HL-60 (cell line): ENCODE measurements around the gene EXOC8.

Source experiments
- DNase-seq, 2 experiments: peaks; one replicate each; pipeline ENCODE4 v3.0.0-alpha.2; 2010 to 2020; ENCODE audit warnings: low read depth in 1 of 2, low spot score in 1 of 2
- H3K27ac ChIP-seq: fragments of 250-450 bp; sonication (Bioruptor Pico); replicated peaks from 2 replicates; pipeline ENCODE4 v1.5.1; 2020; ENCODE audit warnings: mild to moderate bottlenecking, moderate library complexity
- H3K27me3 ChIP-seq: fragments of 250-450 bp; sonication (Bioruptor Pico); 2 replicates; pipeline ENCODE4 v1.5.1; 2021; ENCODE audit warnings: mild to moderate bottlenecking, moderate library complexity; ENCODE audit not compliant: insufficient read depth, poor library complexity, severe bottlenecking
- H3K4me3 ChIP-seq: replicated peaks from 2 replicates; pipeline ENCODE4 v1.5.1; 2011; ENCODE audit warnings: mild to moderate bottlenecking, control low read depth, low read length; ENCODE audit not compliant: insufficient read depth
- CTCF ChIP-seq: IDR thresholded peaks from one replicate; pipeline ENCODE4 v1.5.1; 2011; ENCODE audit warnings: low read length, control low read depth, inconsistent platforms; ENCODE audit not compliant: insufficient read depth
- GABPA ChIP-seq: IDR thresholded peaks from 2 replicates; pipeline ENCODE4 v1.6.1; 2012; ENCODE audit warnings: low read depth
- POLR2AphosphoS5 ChIP-seq: IDR thresholded peaks from 2 replicates; pipeline ENCODE4 v1.6.1; 2012; ENCODE audit warnings: low read depth
- REST ChIP-seq: IDR thresholded peaks from 2 replicates; pipeline ENCODE4 v1.6.1; 2012; ENCODE audit warnings: low read depth; ENCODE audit not compliant: insufficient replicate concordance
- SPI1 ChIP-seq: IDR thresholded peaks from 2 replicates; pipeline ENCODE4 v1.6.1; 2012; ENCODE audit warnings: low read depth, mild to moderate bottlenecking, borderline replicate concordance
- long read RNA-seq: library from polyadenylated mRNA; unstranded; transcript quantifications from one replicate; pipeline ENCODE4 v2.0.0, GENCODE V29; 2020

The EXOC8 gene
- long read RNA-seq, full-length matches to known transcripts, result 10 of 11 reads
- long read RNA-seq, partial matches to known transcripts, result 0 of 11 reads
- long read RNA-seq, other reads (novel, unspliced or antisense), result 1 of 11 reads

- TF ChIP-seq CTCF (no peak), POLR2AphosphoS5 (no peak; the same call in 1 of the 2 replicates), SPI1 (peak; percentile 84; the same call in 1 of the 2 replicates), REST (peak; percentile 55), GABPA (no peak)
- Histone ChIP-seq H3K27me3 (no peaks in the 10 kb centered on the region), H3K27ac (peak within 1 kb of the TSS; percentile 80), H3K4me3 (peak within 1 kb of the TSS; percentile 92)
- peak; percentile 90 to 95 for DNase-seq
Measured at GRCh38 chr1:231337472-231338269, at the start of gene EXOC8. TSS of gene EXOC8 (minus strand) at chr1:231337852. CDS start at chr1:231337745, 107 bp downstream.

GRCh38 chr1:231386466-231386865 lies 48.8 kb upstream of the EXOC8 start:
- Histone ChIP-seq H3K27ac (no peak overlapping the region), H3K4me3 (no peak overlapping the region), H3K27me3 (no peaks in the 10 kb centered on the region)
- no peak for TF ChIP-seq CTCF
- DNase-seq, result no peak

GRCh38 chr1:231385416-231385748 lies 47.7 kb upstream of the EXOC8 start:
- Histone ChIP-seq H3K27me3 (no peaks in the 10 kb centered on the region), H3K27ac (no peak overlapping the region), H3K4me3 (no peak overlapping the region)
- DNase-seq, result no peak
- TF ChIP-seq CTCF (no peak), SPI1 (no peak), GABPA (no peak), POLR2AphosphoS5 (no peak), REST (no peak)
